ENCODE results near the gene TRIM40. TPM values are rescaled to one million over a fixed set of nuclear protein-coding genes. Genes with fewer than 3 reads are reported as not detected.

Gene TRIM40
- total RNA-seq, 1 donor from 2014 or later, result not detected

DNA sequence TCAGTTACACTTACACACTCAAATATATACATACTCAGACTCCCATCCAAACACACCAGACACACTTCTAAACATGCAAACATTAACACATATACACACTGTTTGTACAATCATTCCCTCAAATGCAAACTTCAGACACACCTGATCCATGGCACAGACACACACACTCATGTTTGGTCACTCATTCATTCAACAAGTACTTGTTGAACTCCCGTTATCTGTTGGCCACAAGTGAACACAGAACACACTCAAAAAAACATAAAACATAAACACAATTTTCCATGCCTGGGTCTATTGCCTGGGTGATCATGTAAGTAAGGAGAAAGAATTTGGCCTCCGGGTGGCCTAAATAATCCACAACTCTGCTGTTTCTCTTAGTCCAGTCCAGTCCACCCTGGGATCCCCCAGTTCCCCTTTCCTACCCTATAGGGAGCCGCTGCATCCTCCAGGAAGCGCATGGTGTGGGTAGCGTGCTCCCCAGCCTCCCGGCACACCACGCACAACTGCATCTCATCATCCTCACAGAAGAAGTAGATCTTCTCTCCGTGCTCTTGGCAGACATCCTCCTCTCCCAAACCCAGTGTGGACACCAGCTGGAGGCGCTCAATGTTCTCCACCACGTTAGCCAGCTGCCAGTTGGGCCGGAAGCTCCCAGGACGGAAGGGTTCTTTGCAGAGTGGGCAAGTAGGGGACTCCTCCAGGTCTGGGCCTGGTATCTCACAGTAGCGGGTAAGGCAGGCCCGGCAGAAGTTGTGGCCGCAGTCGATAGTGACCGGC is 24.3 kb downstream of the TRIM40 start:
- H3K4me3 Mint-ChIP-seq (ENCODE audit: unreplicated experiment), result no peak overlapping the region
- H3K27me3 Mint-ChIP-seq (ENCODE audit: unreplicated experiment), result peaks cover 8% of the 10 kb centered on the region
- no peak overlapping the region for H3K27ac Mint-ChIP-seq (ENCODE audit: unreplicated experiment)
- TF ChIP-seq, protein P1, sequence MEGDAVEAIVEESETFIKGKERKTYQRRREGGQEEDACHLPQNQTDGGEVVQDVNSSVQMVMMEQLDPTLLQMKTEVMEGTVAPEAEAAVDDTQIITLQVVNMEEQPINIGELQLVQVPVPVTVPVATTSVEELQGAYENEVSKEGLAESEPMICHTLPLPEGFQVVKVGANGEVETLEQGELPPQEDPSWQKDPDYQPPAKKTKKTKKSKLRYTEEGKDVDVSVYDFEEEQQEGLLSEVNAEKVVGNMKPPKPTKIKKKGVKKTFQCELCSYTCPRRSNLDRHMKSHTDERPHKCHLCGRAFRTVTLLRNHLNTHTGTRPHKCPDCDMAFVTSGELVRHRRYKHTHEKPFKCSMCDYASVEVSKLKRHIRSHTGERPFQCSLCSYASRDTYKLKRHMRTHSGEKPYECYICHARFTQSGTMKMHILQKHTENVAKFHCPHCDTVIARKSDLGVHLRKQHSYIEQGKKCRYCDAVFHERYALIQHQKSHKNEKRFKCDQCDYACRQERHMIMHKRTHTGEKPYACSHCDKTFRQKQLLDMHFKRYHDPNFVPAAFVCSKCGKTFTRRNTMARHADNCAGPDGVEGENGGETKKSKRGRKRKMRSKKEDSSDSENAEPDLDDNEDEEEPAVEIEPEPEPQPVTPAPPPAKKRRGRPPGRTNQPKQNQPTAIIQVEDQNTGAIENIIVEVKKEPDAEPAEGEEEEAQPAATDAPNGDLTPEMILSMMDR (IDR thresholded peaks at IDR 0.05; ENCODE audit: partially characterized antibody, unreplicated experiment), result no peak
- DNase-seq, result no peak
- H3K36me3 Mint-ChIP-seq (ENCODE audit: unreplicated experiment), result peaks cover 6% of the 10 kb centered on the region
- H3K4me1 Mint-ChIP-seq (ENCODE audit: low read depth, unreplicated experiment), result no peaks in the 10 kb centered on the region
- H3K9me3 Mint-ChIP-seq (ENCODE audit: unreplicated experiment), result peaks cover 1% of the 10 kb centered on the region

DNA sequence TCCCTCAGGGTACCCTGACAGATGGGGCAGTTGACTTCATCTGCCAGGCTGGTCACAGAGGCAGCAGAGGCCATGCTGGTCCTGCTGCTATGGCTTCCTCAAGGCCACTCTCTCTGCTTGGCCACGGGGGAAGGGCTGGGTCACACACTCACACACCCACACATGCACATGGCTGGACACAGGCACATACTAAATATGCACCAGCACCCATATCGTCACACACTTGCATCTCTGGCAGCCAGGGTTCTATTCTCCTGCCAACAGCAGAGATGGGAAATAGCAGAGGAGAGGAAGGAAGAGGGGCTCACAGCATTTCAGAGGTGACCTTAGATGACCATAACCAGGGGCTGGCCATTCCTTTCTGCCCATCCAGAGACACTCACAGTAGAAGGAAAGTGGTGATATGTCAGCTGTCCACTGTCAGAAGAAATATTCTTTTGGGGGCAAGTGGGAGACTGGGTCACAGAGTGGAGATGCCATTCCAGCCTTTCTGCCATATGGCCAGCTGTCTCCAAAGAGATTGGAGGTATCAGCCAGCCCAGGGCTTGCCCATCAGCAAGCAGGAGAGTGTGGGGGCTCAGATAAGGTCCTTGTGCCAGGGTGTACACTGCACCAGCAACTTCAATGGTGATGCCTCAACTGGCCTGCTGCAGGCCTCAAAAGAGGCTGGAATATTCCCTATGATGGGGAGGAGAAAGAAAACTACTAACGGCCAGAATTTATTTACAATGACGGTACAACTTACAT is 25.0 kb downstream of the TRIM40 start, which contains the start of gene TRIM10:
TSS of gene TRIM10 (minus strand) at position 427 of the 747 bp plus-strand sequence. CDS start at position 74, 353 bp downstream.
- TF ChIP-seq, protein P1 (IDR thresholded peaks at IDR 0.05; ENCODE audit: partially characterized antibody, unreplicated experiment), result no peak
- H3K27ac Mint-ChIP-seq (ENCODE audit: unreplicated experiment), result no peak within 1 kb of the TSS
- peaks cover 6% of the 10 kb centered on the region for H3K36me3 Mint-ChIP-seq (ENCODE audit: unreplicated experiment)
- DNase-seq, result no peak
- peaks cover 1% of the 10 kb centered on the region for H3K9me3 Mint-ChIP-seq (ENCODE audit: unreplicated experiment)
- peaks cover 8% of the 10 kb centered on the region for H3K27me3 Mint-ChIP-seq (ENCODE audit: unreplicated experiment)
- H3K4me1 Mint-ChIP-seq (ENCODE audit: low read depth, unreplicated experiment), result no peaks in the 10 kb centered on the region
- H3K4me3 Mint-ChIP-seq (ENCODE audit: unreplicated experiment), result no peak within 1 kb of the TSS

DNA sequence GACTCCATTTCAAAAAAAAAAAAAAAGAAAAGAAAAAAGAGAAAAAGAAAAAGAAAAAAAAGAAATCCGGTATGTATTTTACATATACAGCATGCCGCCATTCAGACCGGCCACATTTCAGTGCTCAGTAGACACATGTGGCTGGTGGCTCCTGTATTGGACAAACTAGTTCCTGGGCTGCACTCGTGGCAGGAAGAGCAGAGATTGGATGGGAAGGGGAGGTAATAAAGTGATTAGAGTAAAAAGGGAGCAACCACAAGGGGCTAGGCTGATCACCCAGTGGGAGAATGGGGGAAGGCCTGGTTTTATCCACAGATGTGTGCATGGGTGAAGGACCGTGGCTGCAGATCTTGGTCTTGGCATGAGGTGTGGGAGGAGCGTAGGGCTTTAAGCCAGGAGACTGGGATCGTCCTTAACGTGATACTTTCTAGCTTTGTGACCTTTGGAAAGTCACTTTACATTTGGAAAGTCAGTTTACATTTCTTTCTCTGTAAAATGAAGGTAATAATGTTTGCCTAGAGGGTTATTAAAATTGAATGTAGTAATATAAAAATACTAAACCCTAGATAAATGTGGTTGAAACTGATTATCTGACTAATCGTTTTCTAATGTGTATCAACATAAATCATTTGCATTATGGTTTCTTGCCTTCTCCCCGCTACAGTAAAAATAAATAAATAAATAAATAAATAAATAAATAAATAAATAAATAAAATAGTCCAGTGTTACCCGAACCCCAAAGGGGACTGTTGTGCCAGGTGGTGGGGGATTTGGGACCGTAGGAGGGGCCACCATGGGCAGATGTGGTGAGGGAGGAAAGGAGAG is 26.5 kb downstream of the TRIM40 start:
- Mint-ChIP-seq H3K9me3 (ENCODE audit: unreplicated experiment) (peaks cover 4% of the 10 kb centered on the region), H3K4me3 (ENCODE audit: unreplicated experiment) (no peak overlapping the region), H3K4me1 (ENCODE audit: low read depth, unreplicated experiment) (no peaks in the 10 kb centered on the region), H3K27ac (ENCODE audit: unreplicated experiment) (no peak overlapping the region), H3K27me3 (ENCODE audit: unreplicated experiment) (peaks cover 7% of the 10 kb centered on the region), H3K36me3 (ENCODE audit: unreplicated experiment) (peaks cover 6% of the 10 kb centered on the region)
- TF ChIP-seq, protein P1 (IDR thresholded peaks at IDR 0.05; ENCODE audit: partially characterized antibody, unreplicated experiment), result no peak
- DNase-seq, result no peak

DNA sequence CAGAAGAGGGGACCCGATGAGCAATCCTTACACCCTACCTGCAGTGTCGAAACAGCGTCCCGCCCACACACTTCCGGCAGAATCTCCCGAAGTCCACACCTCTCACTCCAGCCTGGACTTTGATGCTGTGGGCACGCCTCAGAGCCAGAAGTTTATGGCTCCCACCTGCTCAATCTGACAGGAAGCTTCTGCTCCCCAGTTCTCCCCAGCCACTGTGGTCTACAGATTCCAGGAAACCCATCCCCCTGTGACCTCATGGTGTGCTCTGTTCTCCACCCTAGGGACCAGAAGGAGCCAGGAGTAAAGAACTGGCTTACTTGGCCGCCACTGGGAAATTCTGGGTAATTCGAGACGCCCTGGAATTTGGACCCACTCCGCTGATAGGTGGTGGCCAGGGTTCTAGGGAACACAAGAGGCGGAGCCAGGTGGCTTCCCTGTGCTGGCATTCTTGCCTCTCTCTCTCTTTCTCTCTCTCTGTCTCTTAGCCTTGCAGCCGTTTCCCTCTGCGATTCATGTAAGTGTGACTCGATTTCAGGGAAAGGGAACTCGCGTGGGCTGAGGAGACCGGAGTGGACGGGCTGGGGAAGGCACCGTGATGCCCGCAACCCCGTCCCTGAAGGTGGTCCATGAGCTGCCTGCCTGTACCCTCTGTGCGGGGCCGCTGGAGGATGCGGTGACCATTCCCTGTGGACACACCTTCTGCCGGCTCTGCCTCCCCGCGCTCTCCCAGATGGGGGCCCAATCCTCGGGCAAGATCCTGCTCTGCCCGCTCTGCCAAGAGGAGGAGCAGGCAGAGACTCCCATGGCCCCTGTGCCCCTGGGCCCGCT is 27.4 kb downstream of the TRIM40 start, which contains the start of gene TRIM15:
TSS of gene TRIM15 (plus strand) at position 457 of the 828 bp plus-strand sequence. CDS start at position 596, 139 bp downstream.
- peaks cover 4% of the 10 kb centered on the region for H3K9me3 Mint-ChIP-seq (ENCODE audit: unreplicated experiment)
- no peaks in the 10 kb centered on the region for H3K4me1 Mint-ChIP-seq (ENCODE audit: low read depth, unreplicated experiment)
- peaks cover 6% of the 10 kb centered on the region for H3K36me3 Mint-ChIP-seq (ENCODE audit: unreplicated experiment)
- TF ChIP-seq, protein P1 (IDR thresholded peaks at IDR 0.05; ENCODE audit: partially characterized antibody, unreplicated experiment), result no peak
- H3K27me3 Mint-ChIP-seq (ENCODE audit: unreplicated experiment), result peaks cover 7% of the 10 kb centered on the region
- H3K27ac Mint-ChIP-seq (ENCODE audit: unreplicated experiment), result no peak within 1 kb of the TSS
- no peak for DNase-seq
- H3K4me3 Mint-ChIP-seq (ENCODE audit: unreplicated experiment), result no peak within 1 kb of the TSS

Measured in glutamatergic neuron (in vitro differentiated cells).